Rectal smooth muscle tissue (tissue), 1 donor: ENCODE data around the gene DEGS2.

Source experiments
- H3K27ac ChIP-seq: one replicate; pipeline ENCODE4 v1.7.0; 2013; ENCODE audit warnings: low read depth, low read length, inconsistent platforms
- H3K27me3 ChIP-seq: one replicate; pipeline ENCODE4 v1.7.0; 2013; ENCODE audit warnings: low read length; ENCODE audit not compliant: control insufficient read depth, insufficient read depth
- H3K36me3 ChIP-seq: one replicate; pipeline ENCODE4 v1.7.0; 2013; ENCODE audit warnings: low read length; ENCODE audit not compliant: control insufficient read depth, insufficient read depth
- H3K4me1 ChIP-seq: one replicate; pipeline ENCODE4 v1.7.0; 2013; ENCODE audit warnings: low read length; ENCODE audit not compliant: control insufficient read depth, insufficient read depth
- H3K4me3 ChIP-seq: one replicate; pipeline ENCODE4 v1.7.0; 2013; ENCODE audit warnings: low read length
- H3K9ac ChIP-seq: one replicate; pipeline ENCODE4 v1.7.0; 2013; ENCODE audit warnings: low read length

Gene DEGS2

DNA sequence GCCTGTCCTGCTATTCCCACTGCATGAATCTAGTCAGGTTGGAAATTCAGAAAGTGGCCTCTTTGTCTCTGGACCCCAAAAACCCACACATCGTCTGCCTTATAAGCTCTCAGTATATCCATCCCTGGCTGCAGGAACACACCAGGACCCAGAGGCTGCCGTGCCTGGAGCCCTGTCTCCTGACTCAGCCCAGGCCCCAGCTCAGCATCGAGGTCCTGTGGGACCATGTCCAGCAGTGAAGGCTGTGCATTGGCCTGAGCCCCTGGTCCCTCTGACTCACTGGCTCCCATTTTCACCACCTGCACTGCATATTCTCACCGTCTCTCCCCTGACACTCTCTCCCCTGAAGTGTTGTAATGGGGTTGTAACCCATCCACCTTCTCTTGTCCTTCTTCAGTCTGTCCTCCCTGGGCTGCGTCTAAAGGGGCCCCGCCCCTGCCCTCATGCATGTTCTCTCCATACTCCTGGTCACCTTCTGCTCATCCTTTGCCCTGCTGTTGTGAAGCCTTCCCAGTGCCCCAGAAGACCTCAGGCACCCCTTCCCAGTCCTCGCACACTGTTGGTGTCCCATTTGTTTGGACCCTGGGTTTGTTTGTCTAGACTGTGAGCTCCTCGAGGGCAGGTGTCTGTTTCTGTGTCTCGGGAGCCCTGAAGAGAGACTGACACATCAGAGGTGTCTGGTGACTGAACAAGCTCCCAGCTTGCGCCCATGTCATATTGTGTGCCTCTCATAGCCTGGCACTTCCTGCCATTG lies 50.4 kb downstream of the DEGS2 start:
- H3K4me3 ChIP-seq = no peak overlapping the region
- H3K4me1 ChIP-seq = peaks cover 12% of the 10 kb centered on the region
- no peak overlapping the region for H3K27ac ChIP-seq
- H3K27me3 ChIP-seq = no peaks in the 10 kb centered on the region
- no peak overlapping the region for H3K9ac ChIP-seq
- H3K36me3 ChIP-seq = peaks cover 3% of the 10 kb centered on the region

DNA sequence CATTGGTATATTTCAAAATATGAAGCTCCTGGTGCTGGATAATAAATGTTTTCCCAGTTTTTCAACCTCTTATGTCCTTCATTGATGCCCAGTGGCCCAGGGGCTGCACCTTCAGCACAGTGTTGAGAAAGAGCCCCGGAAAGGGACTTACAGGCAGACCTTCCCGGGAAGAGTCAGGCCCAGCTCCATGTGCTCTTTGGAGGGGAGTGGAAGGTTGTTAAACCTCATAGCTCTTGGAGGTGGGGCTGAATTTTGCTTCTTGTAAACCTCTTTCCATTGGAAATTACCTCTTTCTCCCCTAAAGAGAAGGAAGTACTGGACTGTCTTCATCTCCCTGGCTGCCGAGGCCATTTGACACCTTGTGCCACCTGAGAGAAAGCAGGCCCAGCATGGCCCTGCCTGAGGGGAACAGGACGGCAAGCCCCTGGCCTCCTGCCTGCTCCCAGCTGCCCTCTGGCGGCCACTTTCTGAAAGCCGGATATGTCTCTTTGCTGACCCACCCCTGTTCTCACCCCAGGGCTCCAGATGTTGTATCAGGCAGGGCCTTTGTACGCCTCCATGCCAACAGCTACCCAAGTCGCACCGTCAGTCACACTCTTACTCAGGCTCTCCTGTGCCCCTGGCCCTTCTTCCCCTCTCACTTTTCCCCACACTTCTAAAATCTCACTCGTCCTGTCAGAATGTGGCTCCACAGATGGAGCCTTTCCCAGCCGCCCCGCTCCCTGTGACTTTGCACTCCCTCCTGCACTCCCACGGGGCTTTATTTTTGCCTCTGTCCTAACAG lies 51.2 kb downstream of the DEGS2 start:
- no peak overlapping the region for H3K9ac ChIP-seq
- no peaks in the 10 kb centered on the region for H3K27me3 ChIP-seq
- H3K4me1 ChIP-seq = peaks cover 20% of the 10 kb centered on the region
- no peak overlapping the region for H3K4me3 ChIP-seq
- H3K36me3 ChIP-seq = peaks cover 3% of the 10 kb centered on the region
- no peak overlapping the region for H3K27ac ChIP-seq

DNA sequence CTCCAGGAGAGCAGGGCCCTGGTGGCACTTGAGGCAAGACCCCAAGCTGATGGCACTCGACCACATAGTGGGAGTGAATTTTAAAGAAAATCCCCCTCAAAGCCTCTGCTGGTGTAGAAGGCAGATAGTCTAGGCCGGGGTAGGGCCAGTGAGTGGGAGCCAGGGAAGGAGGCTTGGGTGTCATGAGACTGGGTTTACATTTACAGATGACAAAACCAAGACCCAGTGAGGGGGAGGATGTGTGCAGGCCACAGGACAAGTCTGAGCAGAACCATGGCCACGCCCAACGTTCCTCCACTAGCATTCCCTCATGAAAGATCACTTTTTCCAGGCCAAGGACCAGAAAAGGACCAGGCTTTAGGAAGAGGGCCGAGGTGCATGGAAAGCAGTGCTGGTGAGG lies 52.2 kb downstream of the DEGS2 start:
- peaks cover 3% of the 10 kb centered on the region for H3K36me3 ChIP-seq
- no peaks in the 10 kb centered on the region for H3K27me3 ChIP-seq
- no peak overlapping the region for H3K9ac ChIP-seq
- H3K27ac ChIP-seq = no peak overlapping the region
- H3K4me3 ChIP-seq = no peak overlapping the region
- H3K4me1 ChIP-seq = peaks cover 20% of the 10 kb centered on the region

DNA sequence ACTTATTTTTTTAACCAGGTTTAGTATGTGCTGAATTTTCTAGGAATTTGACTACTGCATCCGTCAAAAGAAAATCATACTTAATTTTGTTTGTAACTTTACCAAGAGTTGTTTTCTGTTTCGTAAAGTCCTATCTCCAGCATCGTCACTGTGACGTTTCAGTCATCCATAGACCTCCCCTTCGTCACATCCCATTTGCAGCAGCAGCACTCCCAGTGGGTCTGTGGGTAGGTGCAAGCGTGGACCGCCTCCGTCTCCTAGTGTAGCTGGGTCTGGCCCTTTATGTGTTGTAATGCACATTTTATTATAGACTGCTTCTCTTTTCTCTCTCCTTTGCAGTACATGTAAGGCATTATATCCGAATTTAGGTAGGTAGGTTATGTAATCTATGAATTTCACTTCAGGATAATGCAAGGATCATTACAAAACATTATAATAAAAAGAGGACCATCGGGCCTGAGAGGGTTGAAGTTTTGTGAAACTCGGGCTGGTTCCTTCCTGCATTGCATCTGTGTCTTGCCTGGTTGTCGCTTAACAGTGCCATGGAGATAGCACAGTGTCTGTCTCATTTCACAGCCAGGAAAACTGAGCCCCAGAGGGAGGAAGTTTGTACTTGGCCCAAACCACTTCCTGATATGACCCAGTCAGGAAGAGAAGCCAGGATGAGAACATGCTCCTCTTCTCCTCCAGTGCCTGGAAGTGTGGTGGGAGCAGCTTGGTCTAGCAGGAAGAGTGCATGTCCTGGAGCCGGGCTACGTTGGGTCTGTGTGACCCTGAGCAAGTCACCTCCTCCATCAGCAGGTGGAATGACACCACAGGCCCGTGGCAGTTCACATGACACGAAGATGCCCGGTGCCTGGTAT lies 53.0 kb downstream of the DEGS2 start:
- Histone ChIP-seq H3K4me1 (peaks cover 20% of the 10 kb centered on the region), H3K36me3 (peaks cover 3% of the 10 kb centered on the region), H3K27me3 (no peaks in the 10 kb centered on the region), H3K9ac (no peak overlapping the region), H3K4me3 (no peak overlapping the region), H3K27ac (no peak overlapping the region)

DNA sequence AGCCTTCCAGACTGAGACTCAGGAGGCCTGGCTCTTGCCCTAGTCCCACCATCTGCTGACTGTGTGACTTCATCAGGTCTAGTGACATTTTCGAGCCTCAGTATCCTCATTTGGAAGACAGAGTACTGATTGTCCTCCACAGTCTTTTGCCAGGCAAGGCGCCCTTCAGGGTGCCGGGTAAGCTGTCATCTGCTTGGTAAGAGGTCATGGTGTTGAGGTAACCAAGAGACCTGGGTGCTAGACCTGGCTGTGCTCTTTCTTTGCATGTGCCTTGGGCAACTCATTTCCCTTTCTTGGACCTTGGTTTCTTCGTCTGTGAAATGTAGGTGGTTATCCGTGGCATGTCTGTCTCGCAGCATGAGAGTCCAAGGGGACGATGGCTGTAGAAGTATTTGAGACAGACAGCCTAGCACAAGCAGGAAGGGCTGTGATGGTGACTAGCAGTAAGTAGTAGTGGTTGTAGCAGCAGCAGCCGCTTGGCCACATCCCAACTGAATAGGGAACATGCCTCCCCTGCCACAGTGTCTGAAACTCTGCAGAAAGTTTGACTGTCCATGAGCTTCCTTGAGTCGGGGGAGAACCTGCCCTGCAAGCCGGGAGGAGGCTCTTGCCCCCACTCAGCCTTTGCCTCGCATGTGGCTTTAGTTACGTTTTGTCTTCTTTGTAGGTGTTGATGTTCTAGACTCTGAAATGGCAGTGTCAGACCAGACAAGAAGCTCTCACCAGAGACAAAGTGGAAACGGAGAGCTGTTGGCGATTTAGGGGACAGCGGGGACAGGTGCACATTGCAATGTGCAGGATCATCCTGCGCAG lies 53.9 kb downstream of the DEGS2 start:
- Histone ChIP-seq H3K9ac (no peak overlapping the region), H3K27me3 (no peaks in the 10 kb centered on the region), H3K4me3 (no peak overlapping the region), H3K27ac (no peak overlapping the region), H3K36me3 (peaks cover 3% of the 10 kb centered on the region), H3K4me1 (peaks cover 20% of the 10 kb centered on the region)

DNA sequence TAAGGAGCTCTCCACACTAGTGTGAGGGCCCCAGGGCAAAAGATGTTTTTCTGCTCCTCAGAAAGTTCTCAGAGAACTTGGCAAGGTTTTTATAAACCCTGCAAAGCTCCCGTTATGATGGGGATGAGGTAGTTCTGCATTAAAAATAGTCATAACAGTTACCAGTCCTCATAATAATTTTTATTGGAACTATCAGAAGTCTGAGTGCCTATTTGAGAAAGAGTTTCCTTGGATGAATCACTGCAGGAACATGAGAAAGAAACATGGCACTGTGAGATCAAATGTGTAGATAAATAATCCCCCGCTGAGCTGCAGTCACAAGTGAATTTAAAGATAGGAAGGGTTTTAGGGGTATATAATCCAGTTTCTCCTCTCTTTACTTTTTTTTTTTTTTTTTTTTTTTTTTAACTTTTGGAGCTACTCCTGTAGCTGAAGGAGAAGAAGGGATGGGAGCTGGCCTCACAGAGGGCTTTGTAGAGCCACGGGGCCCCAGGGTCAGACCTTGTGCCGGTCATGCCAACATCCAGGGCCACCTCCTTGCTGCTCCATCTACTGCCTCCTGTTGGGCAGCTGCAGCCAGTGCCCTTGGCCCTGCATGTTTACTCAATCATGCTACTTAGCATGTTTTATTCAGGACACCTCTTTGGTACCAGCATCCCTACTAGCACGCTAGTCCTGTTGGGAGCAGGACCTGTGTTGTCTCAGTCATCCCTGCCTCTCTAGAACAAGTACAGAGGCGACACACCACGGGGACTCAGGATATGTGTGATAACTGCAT lies 54.7 kb downstream of the DEGS2 start:
- no peaks in the 10 kb centered on the region for H3K27me3 ChIP-seq
- H3K4me1 ChIP-seq = peaks cover 20% of the 10 kb centered on the region
- H3K9ac ChIP-seq = no peak overlapping the region
- H3K27ac ChIP-seq = peak overlapping the region; percentile 42
- peaks cover 2% of the 10 kb centered on the region for H3K36me3 ChIP-seq
- H3K4me3 ChIP-seq = no peak overlapping the region

DNA sequence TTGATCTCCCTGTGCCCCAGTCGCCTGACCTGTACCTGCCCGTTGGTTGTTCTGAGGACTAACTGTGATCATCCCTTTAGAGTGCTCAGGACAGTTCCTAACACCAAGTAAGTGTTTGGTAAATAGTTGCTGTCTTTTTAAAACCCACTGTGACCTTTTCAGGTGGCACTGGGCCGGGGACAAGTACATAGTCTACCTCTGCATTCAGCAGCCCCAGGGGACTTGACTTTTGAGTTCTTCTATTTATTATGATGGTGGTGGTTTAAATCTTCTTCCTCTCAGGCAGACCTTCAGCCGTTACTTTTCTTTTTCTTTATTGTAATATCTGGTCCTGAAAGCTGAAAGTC lies 55.5 kb downstream of the DEGS2 start:
- Histone ChIP-seq H3K36me3 (no peaks in the 10 kb centered on the region), H3K9ac (no peak overlapping the region), H3K27ac (peak overlapping the region; percentile 11)

DNA sequence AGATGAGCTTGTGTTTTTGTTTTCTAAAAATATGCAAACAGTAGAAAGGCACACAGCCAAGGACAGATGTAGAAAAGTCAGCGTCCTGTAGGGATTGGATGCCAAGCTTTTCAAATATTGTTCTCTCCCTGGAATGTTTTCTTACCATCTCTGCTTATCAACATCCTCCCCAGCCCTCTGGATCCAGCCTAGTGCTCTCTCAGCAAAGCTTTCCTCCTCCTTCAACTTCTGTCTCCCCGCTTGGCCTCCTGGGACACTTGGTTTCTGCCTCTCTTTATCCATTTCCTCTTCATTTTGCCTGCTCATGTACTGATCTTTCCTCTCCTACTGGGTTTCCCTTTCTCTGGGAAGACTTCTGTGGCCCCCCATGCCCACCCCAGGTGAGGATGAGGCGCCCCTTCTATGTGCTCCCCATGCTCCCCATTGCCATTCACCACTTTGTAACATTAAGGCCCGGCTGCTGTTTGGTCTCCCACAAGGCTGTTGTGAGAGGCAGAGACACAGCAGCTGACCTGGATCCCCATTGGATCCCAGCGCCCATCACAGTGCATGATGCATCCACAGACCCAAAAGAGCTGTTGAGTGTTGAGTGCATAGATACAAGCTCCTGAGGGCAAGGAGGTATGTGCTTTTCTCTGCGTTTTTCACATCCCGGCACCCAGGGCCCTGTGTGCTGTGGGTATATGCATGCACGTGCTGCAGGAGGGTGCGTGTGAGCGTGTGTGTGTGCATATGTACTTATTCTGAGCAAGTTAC lies 56.0 kb downstream of the DEGS2 start:
- no peaks in the 10 kb centered on the region for H3K36me3 ChIP-seq
- peaks cover 20% of the 10 kb centered on the region for H3K4me1 ChIP-seq
- no peaks in the 10 kb centered on the region for H3K27me3 ChIP-seq
- H3K4me3 ChIP-seq = no peak overlapping the region
- H3K27ac ChIP-seq = no peak overlapping the region
- no peak overlapping the region for H3K9ac ChIP-seq

More for the DNA sequence above, 55.5 kb downstream of the DEGS2 start:
- H3K4me3 ChIP-seq = no peak overlapping the region
- peaks cover 20% of the 10 kb centered on the region for H3K4me1 ChIP-seq
- no peaks in the 10 kb centered on the region for H3K27me3 ChIP-seq

DNA sequence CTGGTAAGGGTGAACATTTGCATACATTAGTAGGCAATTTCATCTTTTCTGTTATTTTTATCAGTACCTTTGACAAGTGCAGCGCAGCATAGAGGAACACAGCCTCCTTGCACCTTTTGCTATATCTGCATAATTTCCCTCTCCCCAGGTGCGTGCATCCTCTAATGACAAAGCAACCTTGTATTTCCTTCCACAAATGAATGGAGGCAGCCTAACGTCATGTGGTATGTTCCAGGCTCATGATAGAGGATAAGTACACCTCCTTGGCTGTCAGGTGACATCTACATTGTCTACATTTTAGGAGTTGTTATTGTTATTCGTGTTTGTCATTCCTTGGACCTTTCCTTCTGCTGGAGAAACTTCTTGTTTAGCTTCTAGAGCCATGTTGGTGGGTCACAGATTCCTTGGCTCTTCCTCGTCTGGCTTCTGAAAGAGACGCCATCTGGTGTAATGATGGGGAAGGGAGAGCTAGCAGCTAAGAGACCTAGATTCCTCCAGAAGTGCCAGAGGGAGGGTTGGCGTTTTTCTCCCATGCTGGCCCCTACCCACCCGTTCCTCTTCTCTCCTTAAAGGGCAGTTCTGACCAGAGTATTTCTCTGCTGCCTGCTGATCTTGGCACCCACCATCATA lies 57.2 kb downstream of the DEGS2 start:
- Histone ChIP-seq H3K4me3 (no peak overlapping the region), H3K27ac (no peak overlapping the region), H3K9ac (no peak overlapping the region), H3K36me3 (no peaks in the 10 kb centered on the region), H3K4me1 (peaks cover 20% of the 10 kb centered on the region), H3K27me3 (no peaks in the 10 kb centered on the region)

DNA sequence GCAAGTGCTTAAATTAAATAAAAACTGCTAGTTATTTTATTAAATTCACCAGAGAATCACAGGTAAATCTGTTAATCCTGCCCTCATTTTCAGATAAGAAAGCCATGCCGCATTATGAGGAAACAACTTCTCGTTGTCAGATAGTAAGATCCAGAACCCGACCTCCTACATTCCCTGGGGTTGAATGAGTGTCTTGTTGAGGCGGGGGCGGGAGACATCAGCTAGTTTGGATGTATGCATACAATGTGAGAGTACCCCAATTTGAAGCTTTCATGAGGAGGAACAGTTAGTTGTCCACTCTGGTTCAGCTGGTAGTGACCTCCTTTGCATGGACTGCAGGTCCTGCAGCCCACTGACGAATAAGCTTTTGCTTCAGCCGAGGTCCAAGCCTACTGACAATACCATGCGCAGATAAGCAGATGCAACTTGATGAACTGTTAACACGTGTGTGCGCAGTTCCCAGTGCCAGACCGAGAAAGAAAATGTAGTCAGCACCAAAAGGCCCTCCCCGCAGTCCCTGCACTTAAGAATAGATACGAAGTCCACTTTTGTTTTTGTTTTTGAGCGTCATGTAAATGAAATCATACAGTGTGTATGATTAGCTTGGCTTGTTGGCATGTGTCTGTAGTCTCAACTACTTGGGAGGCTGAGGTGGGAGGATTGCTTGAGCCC lies 59.3 kb downstream of the DEGS2 start:
- Histone ChIP-seq H3K4me1 (peaks cover 16% of the 10 kb centered on the region), H3K4me3 (no peak overlapping the region), H3K9ac (no peak overlapping the region), H3K27ac (no peak overlapping the region), H3K36me3 (no peaks in the 10 kb centered on the region), H3K27me3 (no peaks in the 10 kb centered on the region)
